Loucy (cell line): ENCODE data around the gene PFN3.

Experiments
- H2AFZ ChIP-seq: fragments of 200-600 bp; sonication (generic); 2 replicates; pipeline ENCODE4 v1.6.0; 2016; ENCODE audit warnings: antibody characterized with exemption, mild to moderate bottlenecking, low read length, moderate library complexity
- H3F3A ChIP-seq: fragments of 200-600 bp; 2 replicates; pipeline ENCODE4 v1.6.0; 2016; ENCODE audit warnings: antibody characterized with exemption, low read depth, mild to moderate bottlenecking
- H3K27me3 ChIP-seq: fragments of 200-600 bp; sonication (generic); 2 replicates; pipeline ENCODE4 v1.6.1; 2014; ENCODE audit warnings: low read length, mild to moderate bottlenecking; ENCODE audit not compliant: insufficient read depth, poor library complexity, severe bottlenecking
- H3K36me3 ChIP-seq: fragments of 200-600 bp; sonication (generic); 2 replicates; pipeline ENCODE4 v1.6.1; 2016; ENCODE audit warnings: low read length; ENCODE audit not compliant: insufficient read depth
- H3K4me1 ChIP-seq: fragments of 200-600 bp; sonication (generic); 2 replicates; pipeline ENCODE4 v1.5.1; 2014; ENCODE audit warnings: low read length, mild to moderate bottlenecking; ENCODE audit not compliant: insufficient read depth, poor library complexity, severe bottlenecking
- H3K4me2 ChIP-seq: fragments of 200-600 bp; sonication (generic); 2 replicates; pipeline ENCODE4 v1.6.0; 2014; ENCODE audit warnings: antibody characterized with exemption, low read length, low read depth, mild to moderate bottlenecking; ENCODE audit not compliant: poor library complexity, severe bottlenecking
- H3K4me3 ChIP-seq: fragments of 200-600 bp; sonication (generic); 2 replicates; pipeline ENCODE4 v1.5.1; 2014; ENCODE audit warnings: low read length, mild to moderate bottlenecking, mixed read lengths; ENCODE audit not compliant: poor library complexity, severe bottlenecking
- H3K79me2 ChIP-seq: fragments of 200-600 bp; sonication (generic); 2 replicates; pipeline ENCODE4 v1.6.1; 2014; ENCODE audit warnings: low read length; ENCODE audit not compliant: insufficient read depth
- H3K9ac ChIP-seq: fragments of 200-600 bp; sonication (generic); 2 replicates; pipeline ENCODE4 v1.6.0; 2014; ENCODE audit warnings: mild to moderate bottlenecking, low read depth, low read length, moderate library complexity; ENCODE audit not compliant: poor library complexity, severe bottlenecking
- H3K9me2 ChIP-seq: fragments of 200-600 bp; sonication (generic); replicated peaks from 2 replicates; pipeline ENCODE4 v1.6.1; 2016; ENCODE audit warnings: low read depth, low read length, mixed read lengths
- H3K9me3 ChIP-seq: fragments of 200-600 bp; sonication (generic); 2 replicates; pipeline ENCODE4 v1.6.1; 2014; ENCODE audit warnings: mild to moderate bottlenecking, antibody characterized with exemption, low read length, low read depth; ENCODE audit not compliant: insufficient read depth
- H4K20me1 ChIP-seq: fragments of 200-600 bp; sonication (generic); 2 replicates; pipeline ENCODE4 v1.6.0; 2014; ENCODE audit warnings: antibody characterized with exemption, low read length, mild to moderate bottlenecking; ENCODE audit not compliant: insufficient read depth, poor library complexity, severe bottlenecking
- EZH2phosphoT487 ChIP-seq: fragments of 200-600 bp; IDR thresholded peaks from 2 replicates; pipeline ENCODE4 v1.6.1; 2018; ENCODE audit warnings: antibody characterized with exemption, mild to moderate bottlenecking, moderate library complexity, borderline replicate concordance
- TF ChIP-seq, protein P1 (sequence below): fragments of 200-600 bp; sonication (generic); conservative IDR thresholded peaks from 2 replicates; pipeline ENCODE4 v1.5.1; 2014; ENCODE audit warnings: mild to moderate bottlenecking, antibody characterized with exemption, low read length

The PFN3 gene

DNA sequence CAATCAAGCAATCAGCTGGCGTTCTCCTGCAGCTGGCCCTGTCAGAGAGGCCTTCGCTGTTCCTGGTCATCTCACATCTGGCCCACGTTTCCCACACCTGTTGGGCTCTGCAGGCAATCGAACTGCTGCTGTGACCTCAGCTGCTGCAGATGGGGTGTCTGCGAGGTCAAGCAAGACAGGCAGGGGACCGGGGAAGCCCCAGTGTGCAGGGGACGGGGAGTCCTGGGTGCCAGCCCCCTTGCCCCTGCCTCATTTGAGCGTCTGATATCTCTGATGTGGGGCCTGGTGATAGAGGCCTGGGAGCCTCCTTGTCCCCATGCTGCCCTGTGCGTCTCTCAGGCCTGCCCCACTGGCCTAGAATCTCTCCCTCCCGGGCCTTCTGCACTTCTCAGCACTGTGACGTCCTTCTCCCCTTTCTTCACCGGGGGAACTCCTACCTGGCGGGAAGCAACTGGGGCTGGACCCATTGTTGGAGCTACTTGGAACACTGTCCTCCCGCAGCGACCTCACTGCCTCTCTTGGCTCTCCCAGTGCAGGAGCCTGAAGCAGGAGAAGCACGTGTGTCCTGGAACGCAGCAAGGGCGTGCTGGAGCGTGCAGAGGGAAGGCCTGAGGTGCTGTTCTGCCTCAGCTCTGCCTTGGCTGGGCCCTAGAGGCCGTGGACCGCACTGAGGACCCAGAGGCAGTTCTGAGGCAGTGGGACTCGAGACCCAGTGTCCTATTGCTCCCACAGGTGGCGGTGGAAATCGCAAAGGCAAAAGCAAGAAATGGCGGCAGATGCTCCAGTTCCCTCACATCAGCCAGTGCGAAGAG is 29.9 kb upstream of the PFN3 start:
- peak overlapping the region; percentile 95 for H3K4me3 ChIP-seq
- no peak for TF ChIP-seq EZH2phosphoT487
- TF ChIP-seq, protein P1, sequence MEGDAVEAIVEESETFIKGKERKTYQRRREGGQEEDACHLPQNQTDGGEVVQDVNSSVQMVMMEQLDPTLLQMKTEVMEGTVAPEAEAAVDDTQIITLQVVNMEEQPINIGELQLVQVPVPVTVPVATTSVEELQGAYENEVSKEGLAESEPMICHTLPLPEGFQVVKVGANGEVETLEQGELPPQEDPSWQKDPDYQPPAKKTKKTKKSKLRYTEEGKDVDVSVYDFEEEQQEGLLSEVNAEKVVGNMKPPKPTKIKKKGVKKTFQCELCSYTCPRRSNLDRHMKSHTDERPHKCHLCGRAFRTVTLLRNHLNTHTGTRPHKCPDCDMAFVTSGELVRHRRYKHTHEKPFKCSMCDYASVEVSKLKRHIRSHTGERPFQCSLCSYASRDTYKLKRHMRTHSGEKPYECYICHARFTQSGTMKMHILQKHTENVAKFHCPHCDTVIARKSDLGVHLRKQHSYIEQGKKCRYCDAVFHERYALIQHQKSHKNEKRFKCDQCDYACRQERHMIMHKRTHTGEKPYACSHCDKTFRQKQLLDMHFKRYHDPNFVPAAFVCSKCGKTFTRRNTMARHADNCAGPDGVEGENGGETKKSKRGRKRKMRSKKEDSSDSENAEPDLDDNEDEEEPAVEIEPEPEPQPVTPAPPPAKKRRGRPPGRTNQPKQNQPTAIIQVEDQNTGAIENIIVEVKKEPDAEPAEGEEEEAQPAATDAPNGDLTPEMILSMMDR, result no peak
- peaks cover 47% of the 10 kb centered on the region for H3K4me1 ChIP-seq
- no peak overlapping the region for H2AFZ ChIP-seq
- peak overlapping the region; percentile 97 for H3K9ac ChIP-seq
- no peaks in the 10 kb centered on the region for H3K9me3 ChIP-seq
- H3K79me2 ChIP-seq, result peaks cover 63% of the 10 kb centered on the region
- no peaks in the 10 kb centered on the region for H3K27me3 ChIP-seq
- no peaks in the 10 kb centered on the region for H3K9me2 ChIP-seq
- peak overlapping the region; percentile 99 for H3K4me2 ChIP-seq
- no peaks in the 10 kb centered on the region for H3F3A ChIP-seq
- peaks cover 19% of the 10 kb centered on the region for H4K20me1 ChIP-seq
- peaks cover 32% of the 10 kb centered on the region; the same call in 1 of the 2 replicates for H3K36me3 ChIP-seq

DNA sequence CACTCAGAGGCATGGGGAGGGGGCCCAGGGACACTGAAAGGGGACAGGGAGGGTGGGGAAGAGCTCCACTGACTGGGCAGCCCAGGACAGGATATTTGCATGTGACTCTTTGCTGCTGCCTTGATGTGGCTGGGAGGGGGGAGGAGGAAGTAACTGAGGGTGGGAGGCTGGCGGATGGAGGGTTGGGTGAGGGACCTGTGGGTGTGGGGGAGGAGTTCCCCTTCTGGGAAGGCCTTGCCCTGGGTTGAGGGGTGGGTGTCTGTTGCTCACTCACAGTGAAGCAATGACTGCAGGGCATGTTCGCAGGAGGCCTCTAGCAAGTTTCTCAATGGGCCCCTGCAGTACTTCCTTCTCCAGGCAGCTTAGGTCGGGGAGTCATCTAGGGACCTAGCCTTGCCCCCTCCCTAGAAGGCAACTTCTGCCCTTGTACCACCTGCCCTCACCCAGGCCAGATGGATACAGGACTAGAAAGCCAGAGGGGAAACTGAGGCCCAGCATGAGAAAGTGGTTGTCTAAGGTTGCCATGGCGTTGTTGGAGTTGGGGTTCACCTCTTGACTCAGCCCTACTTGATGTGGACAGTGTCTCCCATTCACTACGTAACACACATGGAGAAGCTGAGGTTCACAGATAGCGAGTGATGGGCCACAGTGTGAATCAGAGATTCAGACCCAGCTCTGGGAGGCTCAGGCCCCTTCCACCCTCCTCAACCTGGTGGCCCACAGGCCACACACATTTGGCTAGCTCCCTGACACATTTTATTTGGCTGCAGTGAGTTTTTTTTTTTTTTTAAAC is 29.0 kb upstream of the PFN3 start:
- Histone ChIP-seq H3F3A (no peaks in the 10 kb centered on the region), H3K9me2 (no peaks in the 10 kb centered on the region), H4K20me1 (peaks cover 19% of the 10 kb centered on the region), H3K9me3 (no peaks in the 10 kb centered on the region), H3K4me3 (peak overlapping the region; percentile 95), H3K36me3 (peaks cover 24% of the 10 kb centered on the region; the same call in 1 of the 2 replicates), H3K27me3 (no peaks in the 10 kb centered on the region), H2AFZ (no peak overlapping the region), H3K79me2 (peaks cover 63% of the 10 kb centered on the region), H3K9ac (peak overlapping the region; percentile 97), H3K4me2 (peak overlapping the region; percentile 99), H3K4me1 (peaks cover 49% of the 10 kb centered on the region)
- TF ChIP-seq, protein P1, result no peak
- TF ChIP-seq EZH2phosphoT487, result no peak

DNA sequence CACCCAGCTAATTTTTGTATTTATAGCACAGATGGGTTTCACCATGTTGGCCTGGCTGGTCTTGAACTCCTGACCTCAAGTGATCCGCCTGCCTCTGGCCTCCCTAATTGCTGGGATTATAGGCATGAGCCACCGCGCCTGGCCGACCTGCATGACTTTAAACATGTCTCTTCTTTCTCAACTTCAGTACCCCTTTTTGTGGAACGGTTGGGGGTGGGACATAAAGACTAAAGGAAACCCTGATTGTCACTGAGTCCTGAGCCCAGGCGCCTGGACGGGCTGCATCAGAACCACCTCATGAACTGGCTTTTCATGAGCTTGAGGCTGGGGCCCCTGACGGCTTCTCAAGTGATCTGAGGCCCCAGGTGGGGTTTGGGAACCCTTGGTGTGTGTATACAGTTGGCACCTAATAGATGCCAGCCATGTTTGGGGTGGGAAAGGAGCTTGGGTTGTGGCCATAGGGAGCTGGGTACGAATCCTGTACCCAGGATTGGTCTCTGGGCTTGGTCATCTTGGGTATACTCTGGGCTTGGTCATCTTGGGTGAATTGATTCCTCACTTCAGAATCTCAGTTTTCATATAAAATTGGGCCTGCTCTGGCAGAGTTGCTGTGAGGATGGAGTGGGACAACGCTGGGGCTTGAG is 28.2 kb upstream of the PFN3 start:
- Histone ChIP-seq H3K9ac (peak overlapping the region; percentile 97), H3K9me2 (no peaks in the 10 kb centered on the region), H3K4me1 (peaks cover 49% of the 10 kb centered on the region), H4K20me1 (peaks cover 19% of the 10 kb centered on the region), H2AFZ (no peak overlapping the region), H3F3A (no peaks in the 10 kb centered on the region), H3K4me3 (peak overlapping the region; percentile 95), H3K4me2 (peak overlapping the region; percentile 99), H3K27me3 (no peaks in the 10 kb centered on the region), H3K79me2 (peaks cover 61% of the 10 kb centered on the region), H3K36me3 (peaks cover 17% of the 10 kb centered on the region; the same call in 1 of the 2 replicates), H3K9me3 (no peaks in the 10 kb centered on the region)
- TF ChIP-seq, protein P1, result no peak
- TF ChIP-seq EZH2phosphoT487, result no peak
